ENCODE measurements around the gene FGFBP3. TPM values are rescaled to one million over a fixed set of nuclear protein-coding genes. Genes with fewer than 3 reads are reported as not detected.

Gene FGFBP3
- total and polyA plus RNA-seq, 2 experiments from 2014 or later, result 65.7 to 73.9 TPM

GRCh38 chr10:91875156-91875555 lies 34.1 kb downstream of the FGFBP3 start (continued):
- TF ChIP-seq, protein P1, sequence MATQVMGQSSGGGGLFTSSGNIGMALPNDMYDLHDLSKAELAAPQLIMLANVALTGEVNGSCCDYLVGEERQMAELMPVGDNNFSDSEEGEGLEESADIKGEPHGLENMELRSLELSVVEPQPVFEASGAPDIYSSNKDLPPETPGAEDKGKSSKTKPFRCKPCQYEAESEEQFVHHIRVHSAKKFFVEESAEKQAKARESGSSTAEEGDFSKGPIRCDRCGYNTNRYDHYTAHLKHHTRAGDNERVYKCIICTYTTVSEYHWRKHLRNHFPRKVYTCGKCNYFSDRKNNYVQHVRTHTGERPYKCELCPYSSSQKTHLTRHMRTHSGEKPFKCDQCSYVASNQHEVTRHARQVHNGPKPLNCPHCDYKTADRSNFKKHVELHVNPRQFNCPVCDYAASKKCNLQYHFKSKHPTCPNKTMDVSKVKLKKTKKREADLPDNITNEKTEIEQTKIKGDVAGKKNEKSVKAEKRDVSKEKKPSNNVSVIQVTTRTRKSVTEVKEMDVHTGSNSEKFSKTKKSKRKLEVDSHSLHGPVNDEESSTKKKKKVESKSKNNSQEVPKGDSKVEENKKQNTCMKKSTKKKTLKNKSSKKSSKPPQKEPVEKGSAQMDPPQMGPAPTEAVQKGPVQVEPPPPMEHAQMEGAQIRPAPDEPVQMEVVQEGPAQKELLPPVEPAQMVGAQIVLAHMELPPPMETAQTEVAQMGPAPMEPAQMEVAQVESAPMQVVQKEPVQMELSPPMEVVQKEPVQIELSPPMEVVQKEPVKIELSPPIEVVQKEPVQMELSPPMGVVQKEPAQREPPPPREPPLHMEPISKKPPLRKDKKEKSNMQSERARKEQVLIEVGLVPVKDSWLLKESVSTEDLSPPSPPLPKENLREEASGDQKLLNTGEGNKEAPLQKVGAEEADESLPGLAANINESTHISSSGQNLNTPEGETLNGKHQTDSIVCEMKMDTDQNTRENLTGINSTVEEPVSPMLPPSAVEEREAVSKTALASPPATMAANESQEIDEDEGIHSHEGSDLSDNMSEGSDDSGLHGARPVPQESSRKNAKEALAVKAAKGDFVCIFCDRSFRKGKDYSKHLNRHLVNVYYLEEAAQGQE (IDR thresholded peaks at IDR 0.05; ENCODE audit: unreplicated experiment), result no peak
- TF ChIP-seq JUNB (IDR thresholded peaks at IDR 0.05; ENCODE audit: unreplicated experiment), result no peak
- TF ChIP-seq EZH2 (IDR thresholded peaks at IDR 0.05; ENCODE audit: low read depth, unreplicated experiment), result no peak
- no peak for TF ChIP-seq ZNF114 (CRISPR knock-in tag; IDR thresholded peaks at IDR 0.05)
- TF ChIP-seq EZH2phosphoT487 (IDR thresholded peaks at IDR 0.05; ENCODE audit: unreplicated experiment), result no peak

DNA sequence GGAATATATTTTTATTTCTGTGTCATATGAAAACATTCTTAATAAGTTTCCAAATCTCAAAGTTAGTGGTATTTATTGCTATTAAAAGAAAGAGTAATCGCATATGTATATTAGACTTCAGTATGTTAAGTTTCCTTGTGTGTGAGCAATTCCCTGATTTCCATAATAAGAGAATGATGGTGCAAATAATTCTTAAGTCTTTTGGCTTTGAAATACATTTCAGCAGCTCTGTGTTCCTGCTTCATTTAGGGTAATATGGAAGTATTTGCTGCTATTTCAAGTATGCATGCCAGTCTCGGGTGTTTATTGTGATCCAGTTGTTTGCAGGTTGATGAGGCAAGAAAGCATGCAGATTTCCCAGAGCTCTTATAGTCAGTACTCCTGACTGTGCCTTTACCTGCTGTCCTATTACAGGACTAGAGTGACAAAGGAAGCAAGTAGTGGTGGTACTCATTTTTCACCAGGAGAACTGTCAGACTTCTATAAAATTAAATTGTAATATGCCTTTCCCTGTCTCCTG lies 43.7 kb downstream of the FGFBP3 start:
- Histone ChIP-seq H3K27me3 (ENCODE audit: insufficient read depth) (no peaks in the 10 kb centered on the region), H3K36me3 (ENCODE audit: insufficient read depth) (no peaks in the 10 kb centered on the region), H3K4me1 (ENCODE audit: insufficient read depth) (peaks cover 51% of the 10 kb centered on the region), H4K20me1 (replicated peaks; ENCODE audit: insufficient read depth) (no peaks in the 10 kb centered on the region), H3K79me2 (replicated peaks; ENCODE audit: insufficient read depth) (no peaks in the 10 kb centered on the region), H3F3A (replicated peaks; ENCODE audit: low read depth) (0 out of 2 replicates have a peak, but pooled peaks cover 11% of the 10 kb centered on the region), H3K4me2 (peak overlapping the region; percentile 10), H3K4me3 (no peak overlapping the region), H2AFZ (no peak overlapping the region), H3K27ac (ENCODE audit: low read depth) (peak overlapping the region; percentile 85), H3K9me2 (ENCODE audit: insufficient read depth) (no peaks in the 10 kb centered on the region)
- Mint-ChIP-seq H3K9me3 (no peaks in the 10 kb centered on the region), H3K4me3 (no peak overlapping the region), H3K27me3 (ENCODE audit: insufficient read depth, low read depth, poor library complexity) (peaks cover 3% of the 10 kb centered on the region), H3K27ac (peak overlapping the region; percentile 93), H3K4me1 (peaks cover 48% of the 10 kb centered on the region), H3K36me3 (ENCODE audit: low read depth) (peaks cover 16% of the 10 kb centered on the region; the same call in 2 of the 3 replicates)
- ATAC-seq, result peak; percentile 52
- peak; percentile 43 for DNase-seq (ENCODE audit: low spot score)
- no peak for TF ChIP-seq EZH2 (IDR thresholded peaks at IDR 0.05; ENCODE audit: low read depth, unreplicated experiment)
- TF ChIP-seq CTCF (conservative IDR thresholded peaks at IDR 0.05; ENCODE audit: low read depth in 2 of 2), result no peak
- TF ChIP-seq, protein P1 (IDR thresholded peaks at IDR 0.05; ENCODE audit: unreplicated experiment), result no peak
- TF ChIP-seq ETS1 (IDR thresholded peaks at IDR 0.05), result no peak
- no peak for TF ChIP-seq EZH2phosphoT487 (IDR thresholded peaks at IDR 0.05; ENCODE audit: unreplicated experiment)
- TF ChIP-seq NANOG (IDR thresholded peaks at IDR 0.05; ENCODE audit: borderline replicate concordance), result no peak
- no peak for TF ChIP-seq ZNF114 (CRISPR knock-in tag; IDR thresholded peaks at IDR 0.05)
- TF ChIP-seq POLR2AphosphoS5 (IDR thresholded peaks at IDR 0.05; ENCODE audit: low read depth), result no peak
- no peak for TF ChIP-seq ZNF331 (CRISPR knock-in tag; IDR thresholded peaks at IDR 0.05; ENCODE audit: low read depth)
- TF ChIP-seq CREB1 (CRISPR knock-in tag; IDR thresholded peaks at IDR 0.05; ENCODE audit: low read depth), result no peak
- TF ChIP-seq JUNB (IDR thresholded peaks at IDR 0.05; ENCODE audit: unreplicated experiment), result no peak
- no peak for TF ChIP-seq STAT1 (IDR thresholded peaks at IDR 0.05; ENCODE audit: unreplicated experiment)

Measured in GM23338 (cell line).